SK-N-SH (cell line): ENCODE data around the gene PLCG2. TPM values are rescaled to one million over a fixed set of nuclear protein-coding genes. Genes with fewer than 3 reads are reported as not detected.

Experiments used
- CTCF ChIA-PET: fragments of 300-600, 350-600 bp; formaldehyde crosslinking; extraction: SDS; loops from one replicate; lab custom pipeline; 2021; lab: Yijun Ruan, JAX
- POLR2A ChIA-PET: fragments of 350-600 bp; sonication (Branson Sonifier 250); formaldehyde crosslinking; extraction: SDS; loops from one replicate; lab custom pipeline; 2020; ENCODE audit warnings: antibody characterized with exemption, inconsistent platforms; lab: Yijun Ruan, JAX
- DNase-seq: peaks from one replicate; pipeline ENCODE4 v3.0.0; 2012
- H2AFZ ChIP-seq: fragments of 200-600 bp; sonication (generic); 2 replicates; pipeline ENCODE4 v1.8.1; 2016; ENCODE audit warnings: antibody characterized with exemption, mild to moderate bottlenecking, low read depth
- H3F3A ChIP-seq: fragments of 200-600 bp; sonication (generic); replicated peaks from 2 replicates; pipeline ENCODE3; 2016; ENCODE audit warnings: antibody characterized with exemption, mild to moderate bottlenecking; ENCODE audit not compliant: insufficient read depth
- H3K27ac ChIP-seq, 2 experiments: fragments of 200-500 bp in 1 of 2; fragments of 200-600 bp in 1 of 2; sonication (Bioruptor generic) in 1 of 2; sonication (generic), shearing (Covaris generic) in 1 of 2; 2 replicates each; pipeline versions ENCODE4 v1.5.1 to v1.6.1; 2014 to 2016; ENCODE audit warnings: low read depth in 2 of 2, inconsistent platforms in 1 of 2, low read length in 1 of 2, mild to moderate bottlenecking in 1 of 2, mixed read lengths in 1 of 2
- H3K27me3 ChIP-seq: fragments of 200-600 bp; sonication (generic), shearing (Covaris generic); 2 replicates; pipeline ENCODE4 v1.6.1; 2016; ENCODE audit warnings: mixed run types; ENCODE audit not compliant: insufficient read depth
- H3K36me3 ChIP-seq, 2 experiments: fragments of 200-500 bp in 1 of 2; fragments of 200-600 bp in 1 of 2; sonication (Bioruptor generic) in 1 of 2; sonication (generic) in 1 of 2; replicated peaks in 1 of 2; 2 replicates each; pipeline versions ENCODE3 to v1.5.1; 2014 to 2016; ENCODE audit warnings: low read length in 1 of 2, mild to moderate bottlenecking in 1 of 2; ENCODE audit not compliant: insufficient read depth in 2 of 2, control insufficient read depth in 1 of 2
- H3K4me1 ChIP-seq, 2 experiments: fragments of 200-500 bp in 1 of 2; fragments of 200-600 bp in 1 of 2; sonication (Bioruptor generic) in 1 of 2; sonication (generic), shearing (Covaris generic) in 1 of 2; 2 replicates each; pipeline versions ENCODE4 v1.5.1 to v1.6.1; 2014 to 2016; ENCODE audit warnings: low read depth in 1 of 2, low read length in 1 of 2, mixed run types in 1 of 2; ENCODE audit not compliant: insufficient read depth in 2 of 2, control insufficient read depth in 1 of 2
- H3K4me2 ChIP-seq: fragments of 200-600 bp; sonication (generic), shearing (Covaris generic); 2 replicates; pipeline ENCODE4 v1.6.1; 2017; ENCODE audit warnings: mixed run types
- H3K4me3 ChIP-seq, 2 experiments: fragments of 200-500 bp in 1 of 2; fragments of 200-600 bp in 1 of 2; sonication (Bioruptor generic) in 1 of 2; sonication (generic), shearing (Covaris generic) in 1 of 2; 2 replicates each; pipeline versions ENCODE4 v1.5.1 to v1.8.1; 2014 to 2016; ENCODE audit warnings: low read depth in 2 of 2, inconsistent platforms in 1 of 2, low read length in 1 of 2, mild to moderate bottlenecking in 1 of 2, mixed read lengths in 1 of 2, moderate library complexity in 1 of 2
- H3K79me2 ChIP-seq: fragments of 200-600 bp; sonication (generic); 2 replicates; pipeline ENCODE4 v1.8.1; 2017; ENCODE audit warnings: mild to moderate bottlenecking; ENCODE audit not compliant: insufficient read depth
- H3K9ac ChIP-seq: fragments of 200-600 bp; sonication (generic); 2 replicates; pipeline ENCODE4 v1.6.1; 2017; ENCODE audit warnings: mixed run types
- H3K9me2 ChIP-seq: fragments of 200-600 bp; sonication (generic); 2 replicates; pipeline ENCODE4 v1.6.1; 2017; ENCODE audit warnings: mixed run types
- H3K9me3 ChIP-seq: fragments of 200-600 bp; sonication (generic); 2 replicates; pipeline ENCODE4 v1.6.1; 2017; ENCODE audit warnings: mixed run types, mild to moderate bottlenecking, moderate library complexity
- H4K20me1 ChIP-seq: fragments of 200-600 bp; sonication (generic); 2 replicates; pipeline ENCODE4 v1.6.1; 2017; ENCODE audit warnings: mild to moderate bottlenecking, mixed run types; ENCODE audit not compliant: insufficient read depth
- CHD2 ChIP-seq: fragments of 150-350 bp; IDR thresholded peaks from 2 replicates; pipeline ENCODE4 v1.6.1; 2018; ENCODE audit warnings: low read length; ENCODE audit not compliant: partially characterized antibody
- CTCF ChIP-seq: fragments of 200-600 bp; sonication (generic); IDR thresholded peaks from 2 replicates; pipeline ENCODE4 v1.6.1; 2017; ENCODE audit warnings: antibody characterized with exemption, mild to moderate bottlenecking, moderate library complexity
- FOSL2 ChIP-seq: IDR thresholded peaks from 2 replicates; pipeline ENCODE4 v1.4.0; 2012; ENCODE audit warnings: low read depth, mild to moderate bottlenecking, moderate library complexity, borderline replicate concordance
- FOXM1 ChIP-seq: IDR thresholded peaks from 2 replicates; pipeline ENCODE4 v1.4.0; 2012; ENCODE audit warnings: low read depth, mild to moderate bottlenecking
- MAX ChIP-seq: IDR thresholded peaks from 2 replicates; pipeline ENCODE4 v1.4.0; 2012; ENCODE audit warnings: low read depth
- MXI1 ChIP-seq: IDR thresholded peaks from 2 replicates; pipeline ENCODE4 v1.6.1; 2012; ENCODE audit warnings: mild to moderate bottlenecking, low read depth, low read length, improper control_type of control experiment
- RAD21 ChIP-seq: IDR thresholded peaks from 2 replicates; pipeline ENCODE4 v1.6.1; 2012; ENCODE audit warnings: mild to moderate bottlenecking, low read length
- SIN3A ChIP-seq: IDR thresholded peaks from 2 replicates; pipeline ENCODE4 v1.6.1; 2012; ENCODE audit warnings: low read depth, mild to moderate bottlenecking, low read length, moderate library complexity, borderline replicate concordance
- SMC3 ChIP-seq: IDR thresholded peaks from 2 replicates; pipeline ENCODE4 v1.6.1; 2012; ENCODE audit warnings: low read depth, low read length, improper control_type of control experiment
- USF2 ChIP-seq: fragments of 150-350 bp; IDR thresholded peaks from 2 replicates; pipeline ENCODE4 v1.6.1; 2017; ENCODE audit warnings: antibody characterized with exemption, low read length, low read depth, borderline replicate concordance
- WGBS: methylation state at CpG from one replicate; pipeline ENCODE4 v1.1.6; 2017; ENCODE audit warnings: low lambda C conversion rate; 5-methylcytosine and 5-hydroxymethylcytosine counted together
- polyA plus RNA-seq, 3 experiments: library from polyadenylated mRNA; depleted of rRNA; stranded (reverse); fragments of >200 nt; gene quantifications; 2 replicates each; pipeline ENCODE4 v1.2.3, GENCODE V29; 2012
- TF ChIP-seq, protein P1 (sequence below): IDR thresholded peaks from 2 replicates; pipeline ENCODE4 v1.4.0; 2012; ENCODE audit warnings: low read depth, borderline replicate concordance

Gene PLCG2
- polyA plus RNA-seq, 1 of the 3 experiments (the other 2 are of a cell fraction) = 0.23 TPM

DNA sequence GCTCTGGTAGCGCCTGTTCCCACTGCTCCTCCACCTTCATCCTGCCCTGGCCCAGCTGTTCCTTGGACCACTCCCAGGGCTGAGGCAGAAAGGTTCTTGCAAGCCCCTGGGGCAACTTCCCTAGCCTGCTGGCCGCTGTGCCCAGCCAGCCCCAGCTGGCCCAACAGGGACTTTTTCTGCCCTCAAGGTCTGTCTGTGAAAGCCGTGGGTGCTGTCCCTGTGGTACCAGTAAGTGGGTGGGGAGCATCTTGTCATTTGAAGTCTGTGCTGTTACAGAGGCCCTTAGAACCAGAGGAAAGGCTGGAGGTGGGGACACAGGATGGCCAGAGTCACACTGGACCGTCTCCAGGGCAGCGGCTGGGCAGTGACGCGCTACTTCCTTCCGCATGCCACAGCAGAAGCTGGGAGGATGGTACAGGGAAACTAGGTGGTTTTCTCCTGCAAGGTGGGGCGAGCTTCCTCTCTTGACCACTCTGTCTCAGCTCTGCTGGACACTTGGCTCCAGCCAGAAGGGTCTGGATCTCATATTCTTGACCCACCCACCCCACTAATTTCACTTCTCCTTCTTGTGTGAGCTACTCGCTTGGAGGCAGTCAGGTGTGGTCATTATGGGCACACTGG is 87.8 kb downstream of the PLCG2 start (continued):
- TF ChIP-seq SMC3 (no peak), FOSL2 (no peak)

DNA sequence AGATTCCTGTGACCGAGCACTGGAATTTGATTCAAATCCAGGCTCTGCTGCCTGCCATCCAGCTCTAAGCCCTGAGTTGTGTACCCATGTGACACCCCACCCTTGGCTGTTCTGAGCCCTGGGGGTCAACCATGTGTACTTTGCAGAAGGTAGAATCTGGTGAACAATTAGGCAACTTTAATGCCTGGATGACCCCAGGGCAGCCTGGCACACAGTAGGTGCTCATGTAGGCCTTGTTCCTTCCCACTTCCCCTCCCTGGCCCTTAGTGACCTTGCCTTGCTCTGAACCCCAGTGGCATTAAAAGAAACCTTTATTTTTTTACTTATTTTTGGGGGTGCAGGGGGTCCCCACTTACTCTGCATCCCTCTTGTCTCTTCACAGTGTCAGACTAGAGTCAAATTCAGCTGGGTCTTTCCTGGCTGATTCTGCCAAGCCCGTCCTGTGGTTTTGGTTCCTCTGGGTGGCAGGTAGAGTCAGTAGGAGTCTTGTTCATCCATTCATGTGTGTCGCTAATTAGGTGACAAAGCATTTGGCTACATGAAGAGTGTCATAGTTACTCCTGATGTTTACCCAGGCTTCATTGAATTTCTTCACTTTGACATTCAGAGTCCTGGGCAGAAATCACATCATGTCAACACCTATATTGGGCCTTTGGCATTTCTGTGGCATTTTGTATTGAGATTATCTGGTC is 89.1 kb downstream of the PLCG2 start:
- 72% methylated on average over 3 of the region's 3 CpGs for WGBS
- Histone ChIP-seq H3K27me3 (peaks cover 14% of the 10 kb centered on the region; the same call in 1 of the 2 replicates), H3K79me2 (no peaks in the 10 kb centered on the region), H3K4me3 (no peak overlapping the region)
- TF ChIP-seq MAX (no peak), SMC3 (no peak), CHD2 (no peak), USF2 (no peak), FOXM1 (no peak)
- TF ChIP-seq, all 33 proteins: peak for 0
- Histone ChIP-seq H4K20me1 (no peaks in the 10 kb centered on the region), H3K9me2 (no peaks in the 10 kb centered on the region), H3K4me1 (no peaks in the 10 kb centered on the region), H3K9ac (no peak overlapping the region), H3K27ac (no peak overlapping the region), H2AFZ (no peak overlapping the region), H3K36me3 (no peaks in the 10 kb centered on the region), H3K9me3 (no peaks in the 10 kb centered on the region), H3F3A (no peaks in the 10 kb centered on the region), H3K4me2 (no peak overlapping the region)
- no peak for DNase-seq
- ChIA-PET POLR2A (no interaction called here), CTCF (no interaction called here)

DNA sequence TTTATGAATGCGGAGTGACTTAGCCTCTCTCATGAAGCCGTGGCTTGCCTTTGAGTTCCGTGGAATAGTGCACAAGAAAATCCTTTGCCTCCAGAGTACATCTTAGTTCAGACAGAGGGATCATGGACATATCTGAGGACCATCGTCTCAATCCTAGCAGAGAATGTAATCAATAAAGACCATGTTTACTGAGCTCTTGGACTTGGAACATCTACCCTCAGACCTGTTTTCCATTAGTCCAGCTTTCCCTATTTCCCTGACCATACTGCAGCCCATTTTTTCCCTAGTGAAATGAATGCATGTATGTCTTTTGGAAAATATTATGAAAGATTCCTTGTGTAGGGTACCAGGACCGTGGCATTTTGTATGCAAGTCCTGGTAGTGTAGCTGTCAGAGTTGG is 90.2 kb downstream of the PLCG2 start:
- Histone ChIP-seq H3K4me2 (no peak overlapping the region), H3K79me2 (no peaks in the 10 kb centered on the region), H3K27ac (no peak overlapping the region), H3K9me3 (no peaks in the 10 kb centered on the region), H3K9ac (no peak overlapping the region), H2AFZ (no peak overlapping the region), H3K27me3 (0 out of 2 replicates have a peak, but pooled peaks cover 5% of the 10 kb centered on the region), H3K4me3 (no peak overlapping the region), H3K4me1 (no peaks in the 10 kb centered on the region), H3F3A (no peaks in the 10 kb centered on the region), H3K9me2 (no peaks in the 10 kb centered on the region), H3K36me3 (no peaks in the 10 kb centered on the region), H4K20me1 (no peaks in the 10 kb centered on the region)
- ChIA-PET POLR2A (no interaction called here), CTCF (interaction anchor here (1.4 kb wide), 1 partner anchor 13 kb away, joined by 4 read pairs; no protein-coding TSS in a partner anchor)
- WGBS = 37% methylated on average over 5 of the region's 5 CpGs
- DNase-seq = no peak
- TF ChIP-seq RAD21 (no peak), CTCF (no peak), MXI1 (no peak), SIN3A (no peak), FOSL2 (no peak)
- TF ChIP-seq, protein P1, sequence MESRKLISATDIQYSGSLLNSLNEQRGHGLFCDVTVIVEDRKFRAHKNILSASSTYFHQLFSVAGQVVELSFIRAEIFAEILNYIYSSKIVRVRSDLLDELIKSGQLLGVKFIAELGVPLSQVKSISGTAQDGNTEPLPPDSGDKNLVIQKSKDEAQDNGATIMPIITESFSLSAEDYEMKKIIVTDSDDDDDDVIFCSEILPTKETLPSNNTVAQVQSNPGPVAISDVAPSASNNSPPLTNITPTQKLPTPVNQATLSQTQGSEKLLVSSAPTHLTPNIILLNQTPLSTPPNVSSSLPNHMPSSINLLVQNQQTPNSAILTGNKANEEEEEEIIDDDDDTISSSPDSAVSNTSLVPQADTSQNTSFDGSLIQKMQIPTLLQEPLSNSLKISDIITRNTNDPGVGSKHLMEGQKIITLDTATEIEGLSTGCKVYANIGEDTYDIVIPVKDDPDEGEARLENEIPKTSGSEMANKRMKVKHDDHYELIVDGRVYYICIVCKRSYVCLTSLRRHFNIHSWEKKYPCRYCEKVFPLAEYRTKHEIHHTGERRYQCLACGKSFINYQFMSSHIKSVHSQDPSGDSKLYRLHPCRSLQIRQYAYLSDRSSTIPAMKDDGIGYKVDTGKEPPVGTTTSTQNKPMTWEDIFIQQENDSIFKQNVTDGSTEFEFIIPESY = no peak
